Central memory CD8-positive, alpha-beta T cell (primary cell): ENCODE results near the gene HYAL3.

ENCODE experiments used
- ATAC-seq: fragments of 150-1000 bp; cut with Tn5 transposase; replicated peaks from 2 replicates; pipeline ENCODE4 v1.10.0; 2022; ENCODE audit warnings: mild to moderate bottlenecking, moderate FRiP score, moderate number of reproducible peaks; ENCODE audit not compliant: poor library complexity, severe bottlenecking; ENCODE audit errors: extremely low read depth
- DNase-seq, 2 donors: peaks; one replicate each; pipeline ENCODE4 v3.0.0; 2021; ENCODE audit warnings: low spot score in 2 of 2
- H3K27ac Mint-ChIP-seq: one replicate; pipeline ENCODE4 v1.8.0; 2022; ENCODE audit warnings: low read depth, mild to moderate bottlenecking, moderate library complexity, mixed read lengths
- H3K27me3 Mint-ChIP-seq: one replicate; pipeline ENCODE4 v1.8.0; 2022; ENCODE audit warnings: mixed read lengths
- H3K36me3 Mint-ChIP-seq: one replicate; pipeline ENCODE4 v1.8.0; 2022; ENCODE audit warnings: mild to moderate bottlenecking, moderate library complexity, mixed read lengths; ENCODE audit not compliant: insufficient read depth
- H3K4me1 Mint-ChIP-seq: one replicate; pipeline ENCODE4 v1.8.0; 2022; ENCODE audit warnings: mixed read lengths
- H3K4me3 Mint-ChIP-seq: one replicate; pipeline ENCODE4 v1.8.0; 2022; ENCODE audit warnings: mild to moderate bottlenecking, moderate library complexity, mixed read lengths
- H3K9me3 Mint-ChIP-seq: one replicate; pipeline ENCODE4 v1.8.0; 2022; ENCODE audit warnings: mixed read lengths

The HYAL3 gene

GRCh38 chr3:50298836-50299637 is at the start of gene HYAL3, which contains the start of gene NAA80:
HYAL3 (minus strand) TSS chr3:50299405; CDS start chr3:50295602, 3,803 bp downstream.
NAA80 (minus strand) TSS chr3:50299405; CDS start chr3:50297463, 1,942 bp downstream.
- Mint-ChIP-seq H3K9me3 (no peaks in the 10 kb centered on the region), H3K27me3 (no peaks in the 10 kb centered on the region), H3K4me1 (peaks cover 26% of the 10 kb centered on the region), H3K27ac (peak within 1 kb of the TSS; percentile 96), H3K4me3 (peak within 1 kb of the TSS; percentile 92), H3K36me3 (peaks cover 2% of the 10 kb centered on the region)
- peak; percentile 99 to 100 for DNase-seq
- peak; percentile 86 for ATAC-seq

GRCh38 chr3:50347187-50347813 is 48.1 kb upstream of the HYAL3 start:
- peaks cover 59% of the 10 kb centered on the region for H3K4me1 Mint-ChIP-seq
- no peaks in the 10 kb centered on the region for H3K9me3 Mint-ChIP-seq
- H3K27ac Mint-ChIP-seq: peak overlapping the region; percentile 68
- H3K27me3 Mint-ChIP-seq: no peaks in the 10 kb centered on the region
- DNase-seq (peak; percentile 74 to 76), ATAC-seq (no peak)
- peak overlapping the region; percentile 32 for H3K4me3 Mint-ChIP-seq
- H3K36me3 Mint-ChIP-seq: peaks cover 17% of the 10 kb centered on the region

GRCh38 chr3:50345586-50346234 is 46.5 kb upstream of the HYAL3 start, which contains the start of gene ZMYND10:
ZMYND10 (minus strand) TSS chr3:50345732; CDS start chr3:50345579, 153 bp downstream.
- Mint-ChIP-seq H3K9me3 (no peaks in the 10 kb centered on the region), H3K4me1 (peaks cover 55% of the 10 kb centered on the region), H3K36me3 (peaks cover 14% of the 10 kb centered on the region), H3K4me3 (peak within 1 kb of the TSS; percentile 73), H3K27ac (peak within 1 kb of the TSS; percentile 80), H3K27me3 (no peaks in the 10 kb centered on the region)
- DNase-seq (peak; percentile 50 to 53), ATAC-seq (no peak)

GRCh38 chr3:50345008-50345407 is 45.8 kb upstream of the HYAL3 start:
- peaks cover 11% of the 10 kb centered on the region for H3K36me3 Mint-ChIP-seq
- peak overlapping the region; percentile 38 for H3K4me3 Mint-ChIP-seq
- ATAC-seq (no peak), DNase-seq (no peak)
- no peaks in the 10 kb centered on the region for H3K9me3 Mint-ChIP-seq
- no peaks in the 10 kb centered on the region for H3K27me3 Mint-ChIP-seq
- peaks cover 50% of the 10 kb centered on the region for H3K4me1 Mint-ChIP-seq
- H3K27ac Mint-ChIP-seq: no peak overlapping the region

- Mint-ChIP-seq H3K36me3 (peaks cover 20% of the 10 kb centered on the region), H3K4me1 (peaks cover 53% of the 10 kb centered on the region), H3K27me3 (no peaks in the 10 kb centered on the region), H3K4me3 (no peak overlapping the region), H3K27ac (no peak overlapping the region), H3K9me3 (no peaks in the 10 kb centered on the region)
- ATAC-seq: no peak
- DNase-seq: no peak
Observed at GRCh38 chr3:50342813-50343633, 43.8 kb upstream of the HYAL3 start.

- ATAC-seq (no peak), DNase-seq (no peak)
- Mint-ChIP-seq H3K36me3 (peaks cover 21% of the 10 kb centered on the region), H3K4me3 (no peak overlapping the region), H3K9me3 (no peaks in the 10 kb centered on the region), H3K27me3 (no peaks in the 10 kb centered on the region), H3K27ac (no peak overlapping the region), H3K4me1 (peaks cover 50% of the 10 kb centered on the region)
Observed at GRCh38 chr3:50341996-50342650, 42.9 kb upstream of the HYAL3 start.

GRCh38 chr3:50341537-50341936 is 42.3 kb upstream of the HYAL3 start:
- ATAC-seq (no peak), DNase-seq (no peak)
- no peak overlapping the region for H3K27ac Mint-ChIP-seq
- peak overlapping the region; percentile 95 for H3K4me3 Mint-ChIP-seq
- H3K36me3 Mint-ChIP-seq: peaks cover 26% of the 10 kb centered on the region
- H3K27me3 Mint-ChIP-seq: no peaks in the 10 kb centered on the region
- H3K9me3 Mint-ChIP-seq: no peaks in the 10 kb centered on the region
- H3K4me1 Mint-ChIP-seq: peaks cover 56% of the 10 kb centered on the region

GRCh38 chr3:50340448-50341329 is 41.5 kb upstream of the HYAL3 start, which contains the start of gene RASSF1:
RASSF1 (minus strand) TSS chr3:50340836; CDS start chr3:50340805, 31 bp downstream.
- Mint-ChIP-seq H3K9me3 (no peaks in the 10 kb centered on the region), H3K27me3 (no peaks in the 10 kb centered on the region), H3K4me3 (peak within 1 kb of the TSS; percentile 95), H3K27ac (peak within 1 kb of the TSS; percentile 97), H3K4me1 (peaks cover 59% of the 10 kb centered on the region), H3K36me3 (peaks cover 31% of the 10 kb centered on the region)
- DNase-seq (peak; percentile 53), ATAC-seq (peak; percentile 17)

GRCh38 chr3:50340147-50340447 is 40.9 kb upstream of the HYAL3 start:
- peaks cover 37% of the 10 kb centered on the region for H3K36me3 Mint-ChIP-seq

GRCh38 chr3:50339485-50340146 is 40.4 kb upstream of the HYAL3 start:
- no peaks in the 10 kb centered on the region for H3K9me3 Mint-ChIP-seq
- peaks cover 56% of the 10 kb centered on the region for H3K4me1 Mint-ChIP-seq
- no peaks in the 10 kb centered on the region for H3K27me3 Mint-ChIP-seq
- H3K4me3 Mint-ChIP-seq: peak overlapping the region; percentile 95
- peaks cover 37% of the 10 kb centered on the region for H3K36me3 Mint-ChIP-seq
- no peak for ATAC-seq
- H3K27ac Mint-ChIP-seq: peak overlapping the region; percentile 97
- DNase-seq: no peak

More at GRCh38 chr3:50340147-50340447, 40.9 kb upstream of the HYAL3 start:
- peak overlapping the region; percentile 97 for H3K27ac Mint-ChIP-seq
- no peak for ATAC-seq
- no peaks in the 10 kb centered on the region for H3K9me3 Mint-ChIP-seq
- H3K27me3 Mint-ChIP-seq: no peaks in the 10 kb centered on the region
- peak overlapping the region; percentile 95 for H3K4me3 Mint-ChIP-seq
- no peak for DNase-seq
- peaks cover 58% of the 10 kb centered on the region for H3K4me1 Mint-ChIP-seq
